CD14-positive monocyte (primary cell): ENCODE measurements around the gene KIF26B. TPM values are rescaled to one million over a fixed set of nuclear protein-coding genes. Genes with fewer than 3 reads are reported as not detected.

Experiments
- DNase-seq, 3 donors: peaks; one replicate each; pipeline ENCODE4 v3.0.0-alpha.2; 2011 to 2022
- H2AFZ ChIP-seq: 2 replicates; pipeline ENCODE4 v1.6.0; 2012; ENCODE audit warnings: mild to moderate bottlenecking, low read depth, low read length, inconsistent platforms; ENCODE audit not compliant: insufficient read depth, poor library complexity, severe bottlenecking
- H3K27ac ChIP-seq, 2 donors: 1 replicate in 1 of 2; 2 replicates in 1 of 2; pipeline ENCODE4 v1.5.1; 2012 to 2013; ENCODE audit warnings: low read length in 2 of 2, control low read depth in 1 of 2, inconsistent platforms in 1 of 2, low read depth in 1 of 2, mild to moderate bottlenecking in 1 of 2
- H3K27me3 ChIP-seq, 2 donors: one replicate each; pipeline versions ENCODE4 v1.6.0 to v1.6.1; 2011 to 2013; ENCODE audit warnings: low read length in 2 of 2; ENCODE audit not compliant: control insufficient read depth in 2 of 2, insufficient read depth in 2 of 2
- H3K36me3 ChIP-seq, 2 donors: replicated peaks in 1 of 2; 1 replicate in 1 of 2; 2 replicates in 1 of 2; pipeline versions ENCODE4 v1.5.1 to v1.6.1; 2012 to 2013; ENCODE audit warnings: low read length in 2 of 2, control low read depth in 1 of 2, inconsistent platforms in 1 of 2, mild to moderate bottlenecking in 1 of 2; ENCODE audit not compliant: insufficient read depth in 2 of 2, control insufficient read depth in 1 of 2
- H3K4me1 ChIP-seq, 2 donors: 1 replicate in 1 of 2; 2 replicates in 1 of 2; pipeline versions ENCODE4 v1.5.1 to v1.6.1; 2012 to 2013; ENCODE audit warnings: low read length in 2 of 2, control low read depth in 1 of 2, inconsistent platforms in 1 of 2, mild to moderate bottlenecking in 1 of 2, moderate library complexity in 1 of 2; ENCODE audit not compliant: insufficient read depth in 2 of 2, control insufficient read depth in 1 of 2
- H3K4me2 ChIP-seq: replicated peaks from 2 replicates; pipeline ENCODE3; 2012; ENCODE audit warnings: low read length, moderate library complexity, mild to moderate bottlenecking; ENCODE audit not compliant: poor library complexity, severe bottlenecking; ENCODE audit errors: extremely low read depth
- H3K4me3 ChIP-seq, 3 experiments: fragments of 200-600 bp in 1 of 3; sonication (generic) in 1 of 3; replicated peaks in 1 of 3; 1 replicate in 2 of 3; 2 replicates in 1 of 3; pipeline ENCODE4 v1.5.1; 2011 to 2013; ENCODE audit warnings: low read length in 3 of 3, mild to moderate bottlenecking in 3 of 3, control low read depth in 2 of 3, low read depth in 2 of 3, inconsistent platforms in 1 of 3, moderate library complexity in 1 of 3
- H3K79me2 ChIP-seq: 2 replicates; pipeline ENCODE4 v1.6.0; 2012; ENCODE audit warnings: mild to moderate bottlenecking, control low read depth, inconsistent platforms, low read length, moderate library complexity; ENCODE audit not compliant: insufficient read depth
- H3K9ac ChIP-seq: 2 replicates; pipeline ENCODE4 v1.6.0; 2017; ENCODE audit warnings: low read length, mild to moderate bottlenecking; ENCODE audit not compliant: insufficient read depth, poor library complexity, severe bottlenecking
- H3K9me3 ChIP-seq, 2 donors: replicated peaks in 1 of 2; 1 replicate in 1 of 2; 2 replicates in 1 of 2; pipeline versions ENCODE4 v1.5.1 to v1.6.1; 2012 to 2013; ENCODE audit warnings: low read length in 2 of 2, control low read depth in 1 of 2; ENCODE audit not compliant: control insufficient read depth in 1 of 2, insufficient read depth in 1 of 2
- H4K20me1 ChIP-seq: 2 replicates; pipeline ENCODE4 v1.6.0; 2012; ENCODE audit warnings: mild to moderate bottlenecking, low read length, control low read depth, moderate library complexity; ENCODE audit not compliant: insufficient read depth
- H3K27ac Mint-ChIP-seq, 7 donors: one replicate each; pipeline ENCODE4 v1.8.0; 2020; ENCODE audit warnings: mild to moderate bottlenecking in 7 of 7, mixed read lengths in 7 of 7, moderate library complexity in 6 of 7, inconsistent platforms in 2 of 7
- H3K27me3 Mint-ChIP-seq, 3 donors: one replicate each; pipeline ENCODE4 v1.8.0; 2021 to 2022; ENCODE audit warnings: low read depth in 3 of 3, mild to moderate bottlenecking in 3 of 3, mixed read lengths in 3 of 3, moderate library complexity in 3 of 3, inconsistent platforms in 1 of 3
- H3K36me3 Mint-ChIP-seq, 2 donors: one replicate each; pipeline ENCODE4 v1.8.0; 2020; ENCODE audit warnings: mixed read lengths in 2 of 2, inconsistent platforms in 1 of 2, mild to moderate bottlenecking in 1 of 2
- H3K4me1 Mint-ChIP-seq: one replicate; pipeline ENCODE4 v1.8.0; 2020; ENCODE audit warnings: mild to moderate bottlenecking, mixed read lengths
- H3K4me3 Mint-ChIP-seq, 2 donors: one replicate each; pipeline ENCODE4 v1.8.0; 2020; ENCODE audit warnings: mild to moderate bottlenecking in 2 of 2, mixed read lengths in 2 of 2, moderate library complexity in 1 of 2
- H3K9me3 Mint-ChIP-seq, 7 donors: one replicate each; pipeline ENCODE4 v1.8.0; 2020 to 2022; ENCODE audit warnings: mixed read lengths in 7 of 7, mild to moderate bottlenecking in 6 of 7, moderate library complexity in 6 of 7, inconsistent platforms in 2 of 7
- CTCF ChIP-seq: fragments of 200-600 bp; IDR thresholded peaks from one replicate; pipeline ENCODE4 v1.8.0; 2022; ENCODE audit warnings: antibody characterized with exemption, mild to moderate bottlenecking
- WGBS: methylation state at CpG from one replicate; pipeline ENCODE4 v1.1.5; 2013; ENCODE audit warnings: missing lambda C conversion rate; ENCODE audit not compliant: insufficient coverage; 5-methylcytosine and 5-hydroxymethylcytosine counted together
- intact Hi-C, 2 donors: fragments of 100-400 bp; cut with micrococcal nuclease; formaldehyde crosslinking; loops; one replicate each; pipeline versions ENCODE4 v1.15.0 to v1.15.1; 2023
- polyA plus RNA-seq, 3 donors: library from polyadenylated mRNA; depleted of rRNA in 1 of 3; unstranded in 2 of 3; stranded (reverse) in 1 of 3; fragments of 300-500 nt in 2 of 3; fragments of >200 nt in 1 of 3; fragmentation: Illumina TruSeq in 2 of 3; gene quantifications; 1 replicate in 2 of 3; 2 replicates in 1 of 3; pipeline ENCODE4 v1.2.3, GENCODE V29; 2012 to 2021

KIF26B gene
- polyA plus RNA-seq, 3 donors, result 0.01 to 0.05 TPM; not detected in 1

- no peak for DNase-seq
- H4K20me1 ChIP-seq, result no peaks in the 10 kb centered on the region
- H3K9me3 Mint-ChIP-seq, result no peaks in the 10 kb centered on the region
- WGBS, result 75% methylated on average over 11 of the region's 13 CpGs
- no peak overlapping the region for H2AFZ ChIP-seq
- H3K4me2 ChIP-seq, result no peak overlapping the region
- H3K79me2 ChIP-seq, result no peaks in the 10 kb centered on the region
- no peak overlapping the region for H3K9ac ChIP-seq
- H3K27ac Mint-ChIP-seq, result no peak overlapping the region
- peaks cover 5 to 8% of the 10 kb centered on the region in 2 donors for H3K27me3 ChIP-seq
- no peaks in the 10 kb centered on the region for H3K9me3 ChIP-seq
- no peak overlapping the region for H3K4me3 ChIP-seq
- no peak overlapping the region for H3K27ac ChIP-seq
- no peaks in the 10 kb centered on the region for H3K4me1 Mint-ChIP-seq
- peak overlapping the region in 1 of 2 donors; percentile 31 for H3K4me3 Mint-ChIP-seq
- peaks cover 16 to 34% (median 21%) of the 10 kb centered on the region in 3 donors for H3K27me3 Mint-ChIP-seq
- intact Hi-C loops, result no loop called here
- H3K36me3 Mint-ChIP-seq, result no peaks in the 10 kb centered on the region
- no peaks in the 10 kb centered on the region for H3K4me1 ChIP-seq
- no peaks in the 10 kb centered on the region for H3K36me3 ChIP-seq
- no peak for TF ChIP-seq CTCF
Observed at GRCh38 chr1:245383396-245384330, 228.9 kb downstream of the KIF26B start.

GRCh38 chr1:245386297-245386971 is 231.6 kb downstream of the KIF26B start:
- DNase-seq, result no peak
- intact Hi-C loops, result no loop called here
- Mint-ChIP-seq H3K4me3 (no peak overlapping the region), H3K27ac (no peak overlapping the region), H3K27me3 (peaks cover 16 to 36% (median 21%) of the 10 kb centered on the region in 3 donors), H3K9me3 (no peaks in the 10 kb centered on the region), H3K4me1 (no peaks in the 10 kb centered on the region), H3K36me3 (no peaks in the 10 kb centered on the region)
- Histone ChIP-seq H3K4me3 (no peak overlapping the region), H3K4me1 (no peaks in the 10 kb centered on the region), H3K9me3 (no peaks in the 10 kb centered on the region), H3K27ac (no peak overlapping the region), H3K4me2 (no peak overlapping the region), H2AFZ (no peak overlapping the region), H4K20me1 (no peaks in the 10 kb centered on the region), H3K9ac (no peak overlapping the region), H3K79me2 (no peaks in the 10 kb centered on the region), H3K36me3 (no peaks in the 10 kb centered on the region), H3K27me3 (peaks cover 5 to 8% of the 10 kb centered on the region in 2 donors)
- WGBS, result 90% methylated on average over 8 of the region's 11 CpGs
- TF ChIP-seq CTCF, result no peak
